Upper lobe of left lung (tissue), 4 donors: ENCODE results near the gene TGM2.

Source experiments
- EP300 ChIP-seq, 4 donors: sonication (generic); formaldehyde crosslinking; IDR thresholded peaks; one replicate each; pipeline ENCODE4 v1.5.1; 2017; ENCODE audit warnings: antibody characterized with exemption in 4 of 4, control low read depth in 2 of 4
- POLR2A ChIP-seq, 4 donors: fragments of 450-650 bp; IDR thresholded peaks; one replicate each; pipeline ENCODE4 v1.5.1; 2016 to 2017; ENCODE audit warnings: antibody characterized with exemption in 4 of 4, mild to moderate bottlenecking in 2 of 4
- POLR2AphosphoS5 ChIP-seq, 2 donors: sonication (generic); formaldehyde crosslinking; IDR thresholded peaks; one replicate each; pipeline ENCODE4 v1.5.1; 2017; ENCODE audit warnings: antibody characterized with exemption in 2 of 2
- TF ChIP-seq, protein P1 (sequence below), 6 experiments: fragments of 450-650 bp in 4 of 6; fragments of 200-600 bp in 2 of 6; sonication (generic) in 2 of 6; IDR thresholded peaks; one replicate each; pipeline ENCODE4 v1.5.1; 2016 to 2019; ENCODE audit warnings: antibody characterized with exemption in 6 of 6

DNA sequence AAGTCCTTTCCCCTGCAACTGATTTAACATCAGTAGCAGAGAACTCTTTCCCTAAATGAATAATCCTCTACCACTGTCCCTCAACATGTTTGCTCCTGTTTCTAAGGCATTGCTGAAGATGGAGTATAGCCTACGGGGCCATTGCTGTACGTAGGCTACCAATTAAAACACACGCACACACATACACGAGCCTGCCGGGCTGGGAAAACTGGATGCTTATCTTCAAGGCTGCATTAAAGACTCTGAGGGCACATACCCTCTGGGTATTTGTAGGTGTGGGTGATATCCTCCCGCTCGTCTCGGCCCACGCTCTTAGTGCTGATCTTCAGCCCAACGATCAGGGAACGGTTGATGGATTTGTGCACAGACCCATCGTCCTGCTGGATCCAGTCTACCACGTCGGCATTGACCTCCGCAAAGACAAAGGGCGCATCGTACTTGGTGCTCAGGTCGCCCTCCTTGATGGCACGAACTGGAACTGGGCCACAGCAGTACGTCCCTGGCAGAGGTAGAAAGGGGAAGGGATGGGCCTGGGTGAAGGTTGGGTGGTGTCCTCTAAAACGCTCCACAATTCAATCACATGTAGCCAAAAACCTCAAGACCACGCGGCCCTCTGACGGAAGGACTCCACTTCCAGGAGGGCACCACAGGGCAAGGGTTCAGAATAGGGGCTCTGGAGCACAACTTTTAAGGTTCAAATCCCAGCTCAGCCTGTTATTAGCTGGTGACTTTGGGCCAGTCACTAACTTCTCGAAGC lies 25.7 kb downstream of the TGM2 start:
- TF ChIP-seq, protein P1, sequence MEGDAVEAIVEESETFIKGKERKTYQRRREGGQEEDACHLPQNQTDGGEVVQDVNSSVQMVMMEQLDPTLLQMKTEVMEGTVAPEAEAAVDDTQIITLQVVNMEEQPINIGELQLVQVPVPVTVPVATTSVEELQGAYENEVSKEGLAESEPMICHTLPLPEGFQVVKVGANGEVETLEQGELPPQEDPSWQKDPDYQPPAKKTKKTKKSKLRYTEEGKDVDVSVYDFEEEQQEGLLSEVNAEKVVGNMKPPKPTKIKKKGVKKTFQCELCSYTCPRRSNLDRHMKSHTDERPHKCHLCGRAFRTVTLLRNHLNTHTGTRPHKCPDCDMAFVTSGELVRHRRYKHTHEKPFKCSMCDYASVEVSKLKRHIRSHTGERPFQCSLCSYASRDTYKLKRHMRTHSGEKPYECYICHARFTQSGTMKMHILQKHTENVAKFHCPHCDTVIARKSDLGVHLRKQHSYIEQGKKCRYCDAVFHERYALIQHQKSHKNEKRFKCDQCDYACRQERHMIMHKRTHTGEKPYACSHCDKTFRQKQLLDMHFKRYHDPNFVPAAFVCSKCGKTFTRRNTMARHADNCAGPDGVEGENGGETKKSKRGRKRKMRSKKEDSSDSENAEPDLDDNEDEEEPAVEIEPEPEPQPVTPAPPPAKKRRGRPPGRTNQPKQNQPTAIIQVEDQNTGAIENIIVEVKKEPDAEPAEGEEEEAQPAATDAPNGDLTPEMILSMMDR (IDR thresholded peaks at IDR 0.05) = no peak
- TF ChIP-seq POLR2A (IDR thresholded peaks at IDR 0.05) (no peak), POLR2AphosphoS5 (IDR thresholded peaks at IDR 0.05) (no peak), EP300 (IDR thresholded peaks at IDR 0.05) (no peak)
